Right ventricle myocardium superior (tissue), 1 donor: ENCODE measurements around the gene RSPH9. TPM values are rescaled to one million over a fixed set of nuclear protein-coding genes. Genes with fewer than 3 reads are reported as not detected.
"Not testable (repeated sequence)": the region's sequence is repeated elsewhere in the genome, so short reads cannot be mapped to it uniquely, and the experiment has no call there.

Source experiments
- ATAC-seq: fragments of 200-7000 bp; cut with Tn5 transposase; one replicate; pipeline ENCODE4 v1.9.1; 2020; ENCODE audit warnings: mild to moderate bottlenecking; ENCODE audit not compliant: poor library complexity
- DNase-seq: peaks from one replicate; pipeline ENCODE4 v3.0.0-alpha.2; 2020
- intact Hi-C: fragments of 100-400 bp; cut with DNase I; formaldehyde crosslinking; loops from one replicate; pipeline ENCODE4 v1.11.2; 2022
- total RNA-seq: library from RNA; stranded (reverse); fragmentation: NEBNext Ultra II Directional; extraction: Animal tissue kit (Norgen Biotek cat#: 25700); gene quantifications from one replicate; pipeline ENCODE4 v1.2.1, GENCODE V29; 2021
- donor health status: DM: no; HTN: yes; CAD: no; lungs with severe emphysema.

Gene RSPH9
- total RNA-seq, 1 donor from 2014 or later: 0.16 TPM

- peak; percentile 65 for DNase-seq
- intact Hi-C loops: no loop called here
- no peak for ATAC-seq
Measured at GRCh38 chr6:43627008-43627825, 17.6 kb upstream of the RSPH9 start.

- DNase-seq (no peak), ATAC-seq (peak; percentile 1)
Measured at GRCh38 chr6:43628393-43629103, 16.3 kb upstream of the RSPH9 start.

GRCh38 chr6:43629104-43629504, 15.7 kb upstream of the RSPH9 start, which contains the start of gene GTPBP2:
Gene GTPBP2, minus strand, starts transcription at chr6:43629264. Its CDS starts 102 bp downstream, at chr6:43629162.
- DNase-seq (peak; percentile 100), ATAC-seq (peak; percentile 90)
- intact Hi-C loops: no loop called here

More at GRCh38 chr6:43628393-43629103, 16.3 kb upstream of the RSPH9 start:
- intact Hi-C loops: no loop called here

- DNase-seq (peak; percentile 96), ATAC-seq (peak; percentile 90)
- intact Hi-C loops: no loop called here
Measured at GRCh38 chr6:43629505-43630300, 15.1 kb upstream of the RSPH9 start.

GRCh38 chr6:43630980-43631619, 13.7 kb upstream of the RSPH9 start:
- ATAC-seq: no peak
- intact Hi-C loops: no loop called here
- no peak for DNase-seq

- DNase-seq, ATAC-seq, intact Hi-C loops: not testable (repeated sequence)
Measured at GRCh38 chr6:43633002-43633401, 11.8 kb upstream of the RSPH9 start.

- intact Hi-C loops: no loop called here
Measured at GRCh38 chr6:43634702-43635303, 10.0 kb upstream of the RSPH9 start.

GRCh38 chr6:43635387-43636307, 9.2 kb upstream of the RSPH9 start, which contains the start of gene MAD2L1BP:
Gene MAD2L1BP, plus strand, starts transcription at chr6:43635840. Its CDS starts 36 bp downstream, at chr6:43635876.
- intact Hi-C loops: no loop called here
- DNase-seq: peak; percentile 92
- peak; percentile 94 for ATAC-seq

More at GRCh38 chr6:43634702-43635303, 10.0 kb upstream of the RSPH9 start:
- ATAC-seq (no peak), DNase-seq (no peak)

- intact Hi-C loops: no loop called here
- DNase-seq (no peak), ATAC-seq (peak; percentile 18)
Measured at GRCh38 chr6:43636308-43636659, 8.6 kb upstream of the RSPH9 start.

GRCh38 chr6:43639984-43640800, 4.6 kb upstream of the RSPH9 start:
- intact Hi-C loops: no loop called here
- DNase-seq (no peak), ATAC-seq (no peak)

- DNase-seq (no peak), ATAC-seq (peak; percentile 18)
- intact Hi-C loops: no loop called here
Measured at GRCh38 chr6:43645613-43645964, 753 bp downstream of the RSPH9 start.

GRCh38 chr6:43647613-43648012, 2.8 kb downstream of the RSPH9 start:
- intact Hi-C loops: no loop called here
- DNase-seq (no peak), ATAC-seq (no peak)

GRCh38 chr6:43648248-43648647, 3.4 kb downstream of the RSPH9 start:
- intact Hi-C loops: no loop called here
- ATAC-seq (no peak), DNase-seq (no peak)

- intact Hi-C loops, ATAC-seq, DNase-seq: not testable (repeated sequence)
Measured at GRCh38 chr6:43652822-43653221, 8.0 kb downstream of the RSPH9 start.

GRCh38 chr6:43657221-43657802, 12.5 kb downstream of the RSPH9 start:
- no peak for ATAC-seq
- intact Hi-C loops: no loop called here
- no peak for DNase-seq

- no peak for DNase-seq
- intact Hi-C loops: no loop called here
- ATAC-seq: no peak
Measured at GRCh38 chr6:43658161-43658560, 13.3 kb downstream of the RSPH9 start.
